ENCODE measurements around the gene GDPD5.

GDPD5 gene, protein sequence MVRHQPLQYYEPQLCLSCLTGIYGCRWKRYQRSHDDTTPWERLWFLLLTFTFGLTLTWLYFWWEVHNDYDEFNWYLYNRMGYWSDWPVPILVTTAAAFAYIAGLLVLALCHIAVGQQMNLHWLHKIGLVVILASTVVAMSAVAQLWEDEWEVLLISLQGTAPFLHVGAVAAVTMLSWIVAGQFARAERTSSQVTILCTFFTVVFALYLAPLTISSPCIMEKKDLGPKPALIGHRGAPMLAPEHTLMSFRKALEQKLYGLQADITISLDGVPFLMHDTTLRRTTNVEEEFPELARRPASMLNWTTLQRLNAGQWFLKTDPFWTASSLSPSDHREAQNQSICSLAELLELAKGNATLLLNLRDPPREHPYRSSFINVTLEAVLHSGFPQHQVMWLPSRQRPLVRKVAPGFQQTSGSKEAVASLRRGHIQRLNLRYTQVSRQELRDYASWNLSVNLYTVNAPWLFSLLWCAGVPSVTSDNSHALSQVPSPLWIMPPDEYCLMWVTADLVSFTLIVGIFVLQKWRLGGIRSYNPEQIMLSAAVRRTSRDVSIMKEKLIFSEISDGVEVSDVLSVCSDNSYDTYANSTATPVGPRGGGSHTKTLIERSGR

DNA sequence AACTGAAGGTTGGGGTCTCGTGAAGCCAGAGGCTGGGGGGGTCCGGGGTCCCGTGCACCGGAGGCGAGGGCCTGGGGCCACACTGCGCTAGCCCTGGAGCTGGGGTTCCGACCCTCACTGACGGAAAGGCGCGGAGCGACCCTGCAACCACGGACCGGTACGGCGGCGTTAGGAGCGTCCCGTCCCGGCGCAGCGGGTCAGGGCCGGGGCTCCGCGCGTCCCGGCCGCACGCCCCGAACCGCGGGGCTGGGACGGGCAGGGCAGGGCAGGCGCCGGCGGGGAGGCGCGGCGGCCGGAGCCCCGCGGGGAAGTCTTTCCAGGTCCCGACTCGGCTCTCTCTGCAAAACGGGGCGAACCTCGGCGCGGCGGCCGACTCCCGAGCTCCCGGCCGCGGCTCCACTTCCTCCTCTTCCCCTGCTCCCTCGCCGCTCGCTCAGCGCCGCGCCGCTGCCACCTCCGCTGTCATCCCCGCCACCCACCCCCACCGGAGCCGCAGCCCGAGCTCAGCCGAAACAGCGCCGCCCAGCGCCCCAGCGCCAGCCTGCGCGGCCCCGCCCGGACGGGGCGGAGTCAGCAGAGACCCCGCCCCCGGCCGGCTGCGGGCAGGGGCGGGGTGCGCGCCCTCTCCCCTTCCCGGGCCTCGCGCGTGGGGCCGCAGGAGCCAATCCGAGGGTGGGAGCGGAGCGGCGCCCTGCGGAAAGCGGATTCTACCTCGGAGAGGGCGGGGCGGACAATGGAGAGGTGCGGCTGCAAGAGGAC is at the start of gene GDPD5:
Gene GDPD5, minus strand, starts transcription at position 509 of the 759 bp plus-strand sequence. CDS start 48,206 bp downstream, outside the sequence.
- peak; percentile 75 for DNase-seq (ENCODE audit: low read depth)

DNA sequence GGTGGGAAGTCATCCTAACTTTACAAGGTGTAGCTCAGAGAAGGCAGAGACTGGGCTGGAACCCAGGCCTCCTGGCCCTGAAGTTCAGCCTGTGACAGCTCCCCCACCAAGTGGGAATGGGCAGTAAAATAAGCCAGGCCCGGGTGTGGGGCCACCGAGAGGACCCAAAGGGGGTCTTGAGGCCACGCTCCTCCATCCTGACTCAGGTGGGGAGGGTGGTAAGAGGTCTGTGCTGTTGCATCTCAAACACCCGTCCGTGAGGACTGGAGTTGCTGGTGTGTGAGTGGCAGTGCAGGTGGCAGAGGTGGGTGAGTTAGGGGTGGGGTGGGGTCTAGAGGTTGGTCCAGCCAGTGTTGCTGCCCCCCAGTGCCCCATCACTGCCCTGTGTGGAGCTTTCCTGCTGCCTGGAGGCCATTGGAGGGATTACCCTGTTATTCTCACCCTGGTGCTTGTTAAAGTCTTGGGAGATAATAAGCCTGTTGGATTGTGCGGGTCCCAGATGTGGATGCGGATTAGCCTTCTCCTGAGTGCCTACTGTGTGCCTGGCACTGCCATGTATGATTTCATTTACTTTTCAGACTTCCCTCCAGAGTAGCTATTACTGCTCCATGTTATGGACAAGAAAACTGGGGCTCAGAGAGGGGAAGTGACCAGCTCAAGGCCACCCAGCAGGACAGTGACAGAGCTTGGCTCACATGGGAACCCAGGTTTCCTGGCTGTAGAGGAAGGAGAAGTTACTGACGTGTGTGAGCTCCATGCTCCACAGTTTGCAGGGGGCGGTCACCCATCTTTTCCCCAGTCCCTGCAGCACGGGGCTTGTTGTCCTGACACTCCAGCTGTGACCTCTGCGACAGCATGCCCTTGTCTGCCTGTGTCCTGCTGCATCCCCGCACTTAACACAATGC is 49.2 kb upstream of the GDPD5 start:
- no peak for DNase-seq (ENCODE audit: low read depth)

DNA sequence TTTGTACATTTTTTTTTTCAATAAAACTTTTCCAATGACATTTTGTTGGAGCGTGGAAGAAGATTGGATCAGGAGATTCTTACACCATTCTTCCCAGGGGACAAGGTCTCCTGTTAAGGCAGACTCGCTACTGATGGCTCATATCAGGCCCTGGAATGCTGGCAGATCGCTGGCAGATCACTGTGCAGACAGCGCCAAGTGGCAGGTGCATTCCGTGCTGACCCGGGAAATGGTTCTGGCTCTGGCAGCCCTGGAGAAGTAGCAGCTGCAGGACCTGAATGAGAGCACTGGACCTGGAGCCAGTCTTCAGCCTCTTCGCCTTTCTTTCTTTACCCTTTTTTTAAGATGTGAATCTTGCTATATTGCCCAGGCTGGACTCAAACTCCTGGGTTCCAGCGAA is 47.0 kb upstream of the GDPD5 start:
- DNase-seq (ENCODE audit: low read depth): no peak

DNA sequence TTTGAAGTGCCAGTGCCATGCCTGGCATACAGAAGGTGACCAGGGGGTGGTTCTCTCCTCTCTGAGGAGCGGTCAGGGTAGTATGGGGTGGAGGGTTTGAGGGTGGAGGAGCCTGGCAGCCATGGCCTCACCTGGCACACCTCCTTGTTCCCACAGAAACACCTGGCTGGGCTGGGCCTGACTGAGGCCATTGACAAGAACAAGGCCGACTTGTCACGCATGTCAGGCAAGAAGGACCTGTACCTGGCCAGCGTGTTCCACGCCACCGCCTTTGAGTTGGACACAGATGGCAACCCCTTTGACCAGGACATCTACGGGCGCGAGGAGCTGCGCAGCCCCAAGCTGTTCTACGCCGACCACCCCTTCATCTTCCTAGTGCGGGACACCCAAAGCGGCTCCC is 45.9 kb upstream of the GDPD5 start:
- DNase-seq (ENCODE audit: low read depth): no peak

DNA sequence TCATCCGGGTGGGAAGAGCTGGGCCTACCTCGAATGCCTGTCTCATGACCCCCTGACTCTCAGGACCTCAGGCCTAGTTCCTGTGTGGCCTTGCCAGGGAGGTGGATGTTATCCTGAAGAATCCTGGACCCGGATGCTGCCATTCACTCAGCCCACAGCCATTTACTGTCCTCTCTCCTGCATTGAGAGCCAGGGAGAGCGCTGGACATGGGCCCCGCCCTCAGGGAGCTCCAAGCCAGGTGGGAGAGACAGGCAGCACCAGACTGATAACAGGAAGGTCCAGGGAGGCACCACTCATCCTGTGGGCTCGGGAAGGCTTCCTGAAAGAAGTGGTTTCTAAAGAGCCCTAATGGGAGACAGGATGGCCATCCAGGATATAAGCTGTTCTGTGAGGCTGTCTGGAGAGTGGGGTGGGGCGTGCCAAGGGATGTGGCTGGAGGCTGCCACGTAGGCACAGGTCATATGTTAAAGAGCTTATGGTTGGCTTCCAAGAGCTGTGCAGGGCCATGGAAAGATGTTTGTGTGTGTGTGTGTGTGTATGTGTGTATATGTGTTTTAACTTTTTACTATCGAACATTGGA is 44.9 kb upstream of the GDPD5 start:
- no peak for DNase-seq (ENCODE audit: low read depth)

DNA sequence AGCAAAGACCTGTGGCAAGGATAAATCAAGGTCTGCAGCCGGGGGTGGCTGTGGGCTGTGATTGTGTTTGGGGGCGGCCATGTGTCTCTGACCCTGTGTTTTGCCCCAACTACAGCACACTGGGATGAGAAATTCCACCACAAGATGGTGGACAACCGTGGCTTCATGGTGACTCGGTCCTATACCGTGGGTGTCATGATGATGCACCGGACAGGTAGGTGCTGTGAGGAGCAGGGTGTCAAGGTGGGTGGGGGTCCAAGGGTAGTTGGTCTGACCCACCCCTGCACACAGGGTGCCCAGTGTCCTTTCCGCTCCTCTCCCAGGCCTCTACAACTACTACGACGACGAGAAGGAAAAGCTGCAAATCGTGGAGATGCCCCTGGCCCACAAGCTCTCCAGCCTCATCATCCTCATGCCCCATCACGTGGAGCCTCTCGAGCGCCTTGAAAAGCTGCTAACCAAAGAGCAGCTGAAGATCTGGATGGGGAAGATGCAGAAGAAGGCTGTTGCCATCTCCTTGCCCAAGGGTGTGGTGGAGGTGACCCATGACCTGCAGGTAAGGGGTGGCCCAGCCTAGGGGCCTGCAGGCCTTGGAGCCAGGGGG is 43.0 kb upstream of the GDPD5 start:
- DNase-seq (ENCODE audit: low read depth): no peak

DNA sequence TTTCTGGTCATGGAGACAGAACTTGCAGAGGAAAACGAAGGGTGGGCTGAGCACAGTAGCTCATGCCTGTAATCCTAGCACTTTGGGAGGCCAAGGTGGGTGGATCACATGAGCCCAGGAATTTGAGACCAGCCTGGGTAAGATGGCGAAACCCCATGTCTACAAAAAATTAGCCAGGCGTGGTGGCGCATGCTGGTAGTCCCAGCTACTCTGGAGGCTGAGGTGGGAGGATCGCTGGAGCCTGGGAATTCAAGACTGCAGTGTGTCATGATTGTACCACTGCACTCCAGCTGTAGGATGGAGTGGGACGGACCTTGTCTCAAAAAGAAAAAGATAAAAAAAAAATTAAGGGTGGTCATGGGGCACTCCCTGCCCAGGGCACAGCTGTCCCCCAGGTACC is 42.2 kb upstream of the GDPD5 start:
- no peak for DNase-seq (ENCODE audit: low read depth)

DNA sequence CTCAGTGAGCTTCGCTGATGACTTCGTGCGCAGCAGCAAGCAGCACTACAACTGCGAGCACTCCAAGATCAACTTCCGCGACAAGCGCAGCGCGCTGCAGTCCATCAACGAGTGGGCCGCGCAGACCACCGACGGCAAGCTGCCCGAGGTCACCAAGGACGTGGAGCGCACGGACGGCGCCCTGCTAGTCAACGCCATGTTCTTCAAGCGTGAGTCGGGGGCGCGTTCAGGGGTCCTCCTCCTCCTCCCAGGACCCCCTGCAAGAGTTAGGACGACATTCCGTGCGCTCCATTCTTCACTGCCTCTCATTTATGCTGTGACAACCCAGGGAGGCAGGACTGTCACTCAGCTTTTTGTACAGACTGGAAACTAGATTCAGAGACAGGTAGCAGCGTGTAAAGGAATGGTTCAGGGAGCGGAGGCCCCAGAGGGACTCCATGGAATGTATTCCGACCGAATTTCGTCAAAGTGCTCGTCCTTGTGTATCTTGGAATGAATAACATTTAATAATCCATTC is 41.1 kb upstream of the GDPD5 start:
- DNase-seq (ENCODE audit: low read depth): no peak

DNA sequence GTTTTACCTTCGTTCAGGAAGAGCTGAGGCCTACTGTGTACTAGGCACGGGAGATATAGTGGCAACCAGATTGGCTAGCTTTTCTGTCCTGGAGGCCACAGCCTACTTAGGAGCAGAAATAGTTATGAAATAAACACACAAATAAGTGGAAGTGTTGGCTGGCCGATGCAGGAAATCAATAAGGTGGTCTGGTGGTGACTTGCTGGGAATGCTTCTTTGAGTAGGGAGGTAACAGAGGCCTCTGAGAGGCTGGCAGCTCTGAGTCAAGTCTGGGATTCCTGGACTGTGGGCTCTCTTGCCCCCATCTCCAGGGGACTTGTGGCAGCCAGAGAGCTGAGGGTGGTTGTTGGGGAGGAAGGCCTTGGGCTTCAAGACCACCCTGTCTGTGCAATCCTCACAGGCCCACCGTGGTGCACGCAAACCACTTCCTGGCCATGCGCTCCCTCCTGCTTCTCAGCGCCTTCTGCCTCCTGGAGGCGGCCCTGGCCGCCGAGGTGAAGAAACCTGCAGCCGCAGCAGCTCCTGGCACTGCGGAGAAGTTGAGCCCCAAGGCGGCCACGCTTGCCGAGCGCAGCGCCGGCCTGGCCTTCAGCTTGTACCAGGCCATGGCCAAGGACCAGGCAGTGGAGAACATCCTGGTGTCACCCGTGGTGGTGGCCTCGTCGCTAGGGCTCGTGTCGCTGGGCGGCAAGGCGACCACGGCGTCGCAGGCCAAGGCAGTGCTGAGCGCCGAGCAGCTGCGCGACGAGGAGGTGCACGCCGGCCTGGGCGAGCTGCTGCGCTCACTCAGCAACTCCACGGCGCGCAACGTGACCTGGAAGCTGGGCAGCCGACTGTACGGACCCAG is 40.4 kb upstream of the GDPD5 start:
- DNase-seq (ENCODE audit: low read depth): no peak

DNA sequence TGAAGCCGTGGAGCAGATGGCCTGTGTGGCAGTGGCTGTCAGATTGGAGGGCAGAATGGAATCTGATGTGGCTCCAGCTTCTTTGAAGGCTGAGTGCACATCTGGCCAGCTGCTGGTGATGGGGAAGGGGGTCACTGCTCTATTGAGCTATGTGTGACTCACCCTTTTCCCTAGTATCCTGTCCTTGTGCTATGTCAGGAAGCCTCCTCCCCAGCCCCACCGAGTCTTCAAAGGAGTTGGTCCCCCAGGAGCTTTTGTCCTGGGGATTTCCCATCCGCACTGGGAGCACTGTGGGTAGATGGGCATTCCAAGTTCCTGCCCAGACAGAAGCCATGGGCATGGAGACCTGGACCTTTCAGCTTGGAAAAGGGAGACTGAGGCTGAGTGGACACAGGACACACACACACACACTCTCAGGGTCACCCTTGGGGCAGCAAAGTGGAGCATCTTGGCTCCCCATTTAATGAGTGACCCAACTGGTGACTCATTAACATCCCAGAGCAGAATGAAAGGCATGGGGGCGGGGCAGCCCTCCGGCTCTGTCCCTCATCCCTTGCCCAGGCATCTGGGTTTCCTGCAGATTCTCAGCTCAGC is 39.6 kb upstream of the GDPD5 start:
- DNase-seq (ENCODE audit: low read depth): no peak

DNA sequence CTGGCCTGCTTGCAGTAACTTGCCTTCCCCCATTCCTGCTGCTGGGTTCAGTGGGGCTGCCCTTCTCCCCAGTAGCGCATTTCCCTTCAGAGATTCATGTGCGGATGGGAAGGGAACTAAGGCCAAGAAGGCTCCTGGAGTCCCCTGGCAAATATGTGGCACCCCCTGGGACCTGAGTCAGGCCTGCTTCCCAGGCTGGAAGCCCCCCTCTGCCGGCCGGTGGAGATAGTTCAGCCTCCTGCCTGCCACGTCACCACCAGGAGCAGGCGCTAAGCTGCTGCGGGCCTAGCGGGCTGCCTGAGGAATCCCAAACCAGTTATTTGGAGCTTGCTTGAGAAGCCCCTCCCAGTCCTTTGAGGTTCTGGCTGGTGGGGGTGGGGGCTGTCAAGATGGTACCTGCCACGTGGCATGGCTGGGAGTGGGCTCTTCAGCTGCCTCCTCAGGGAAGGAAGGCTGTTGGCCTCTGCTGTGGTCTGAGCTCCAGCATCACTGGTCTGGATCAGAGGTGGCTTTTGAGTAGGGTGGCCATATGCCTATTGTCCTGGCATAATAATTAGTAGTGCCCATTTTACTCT is 38.3 kb upstream of the GDPD5 start:
- DNase-seq (ENCODE audit: low read depth): no peak

DNA sequence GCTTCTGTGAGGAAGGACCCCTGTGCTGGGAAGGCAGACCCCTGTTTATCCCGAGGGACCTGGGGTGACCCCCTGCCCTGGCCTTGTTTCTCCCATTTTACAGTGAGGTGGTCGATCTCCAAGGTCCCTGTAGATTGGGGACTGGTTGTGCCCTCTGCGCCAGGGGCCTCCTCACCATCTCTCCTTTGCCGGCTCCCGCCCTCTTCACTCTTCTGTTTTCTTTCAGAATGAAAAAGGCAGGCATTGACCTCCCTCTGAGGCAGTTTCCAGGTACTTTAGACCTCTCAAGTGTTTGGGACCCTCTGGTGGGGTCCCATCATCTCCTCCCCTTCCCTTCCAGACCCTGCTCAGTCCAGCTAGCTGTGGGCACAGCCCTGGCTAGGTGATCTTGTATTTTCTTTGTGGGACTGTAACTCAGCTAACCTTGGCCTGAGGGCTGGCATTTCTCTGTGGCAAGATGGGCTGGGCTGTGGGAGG is 37.8 kb upstream of the GDPD5 start:
- DNase-seq (ENCODE audit: low read depth): no peak

DNA sequence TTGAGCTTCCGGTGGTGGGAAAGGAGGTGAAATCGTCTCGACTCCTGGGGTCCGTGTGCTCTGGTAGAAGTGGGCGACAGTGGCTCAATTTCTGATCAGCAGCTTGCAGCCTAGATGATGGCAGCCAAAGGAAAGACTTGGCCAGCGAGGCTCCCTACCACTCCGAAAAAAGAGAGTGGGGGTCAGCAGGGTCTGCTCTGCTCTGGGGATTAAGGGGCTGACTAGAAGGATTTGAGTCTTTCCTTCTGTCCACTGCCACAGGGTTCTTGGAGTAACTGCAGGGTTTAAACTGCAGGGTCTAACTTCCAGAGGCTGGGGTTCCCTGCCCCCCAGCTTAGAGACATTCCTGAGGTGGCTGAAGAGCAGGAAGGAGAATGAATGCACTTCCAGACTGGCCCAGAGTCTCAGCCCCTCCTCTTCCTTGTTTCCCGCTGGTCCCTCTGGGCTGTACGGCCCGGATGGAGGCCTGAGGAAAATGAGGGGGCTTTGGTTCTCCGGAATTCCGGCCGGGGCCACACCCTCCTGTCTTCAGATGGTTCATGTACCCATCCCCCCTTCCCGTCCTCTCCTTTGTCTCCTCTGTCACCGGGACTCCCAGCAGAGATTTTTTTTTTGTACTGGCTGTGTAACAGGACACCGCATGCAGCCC is 37.2 kb upstream of the GDPD5 start:
- no peak for DNase-seq (ENCODE audit: low read depth)

DNA sequence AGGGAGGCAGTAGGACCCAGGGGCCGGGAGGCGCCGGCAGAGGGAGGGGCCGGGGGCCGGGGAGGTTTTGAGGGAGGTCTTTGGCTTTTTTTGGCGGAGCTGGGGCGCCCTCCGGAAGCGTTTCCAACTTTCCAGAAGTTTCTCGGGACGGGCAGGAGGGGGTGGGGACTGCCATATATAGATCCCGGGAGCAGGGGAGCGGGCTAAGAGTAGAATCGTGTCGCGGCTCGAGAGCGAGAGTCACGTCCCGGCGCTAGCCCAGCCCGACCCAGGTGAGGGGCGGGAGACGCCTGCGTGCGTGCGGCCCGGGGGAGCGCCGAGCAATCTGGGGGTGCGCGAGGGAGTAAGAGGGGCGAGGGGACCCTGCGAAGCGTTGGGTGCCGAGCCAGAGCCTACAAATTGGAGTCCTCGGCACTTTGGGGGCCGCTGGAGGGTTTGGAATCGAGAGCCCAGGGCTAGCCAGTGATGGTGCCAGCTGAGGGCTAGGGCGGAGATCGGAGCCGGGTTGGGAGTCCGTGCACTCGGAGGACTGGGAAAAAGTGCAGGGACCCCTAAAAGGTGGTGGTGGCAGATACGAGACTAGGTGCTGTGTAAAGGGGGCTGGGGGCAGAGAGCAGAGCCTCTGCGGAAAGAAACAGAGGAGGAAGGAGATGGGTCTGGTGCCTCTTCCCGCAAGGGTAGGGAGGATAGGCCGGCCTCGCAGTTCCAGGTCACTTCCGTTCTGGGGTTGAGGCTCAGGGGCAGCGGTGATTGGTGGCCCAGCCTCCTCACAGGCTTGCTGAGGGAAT is 36.5 kb upstream of the GDPD5 start, which contains the start of gene SERPINH1:
Gene SERPINH1, plus strand, starts transcription at position 206 of the 788 bp plus-strand sequence. CDS start 4,097 bp downstream, outside the sequence.
- peak; percentile 93 for DNase-seq (ENCODE audit: low read depth)

DNA sequence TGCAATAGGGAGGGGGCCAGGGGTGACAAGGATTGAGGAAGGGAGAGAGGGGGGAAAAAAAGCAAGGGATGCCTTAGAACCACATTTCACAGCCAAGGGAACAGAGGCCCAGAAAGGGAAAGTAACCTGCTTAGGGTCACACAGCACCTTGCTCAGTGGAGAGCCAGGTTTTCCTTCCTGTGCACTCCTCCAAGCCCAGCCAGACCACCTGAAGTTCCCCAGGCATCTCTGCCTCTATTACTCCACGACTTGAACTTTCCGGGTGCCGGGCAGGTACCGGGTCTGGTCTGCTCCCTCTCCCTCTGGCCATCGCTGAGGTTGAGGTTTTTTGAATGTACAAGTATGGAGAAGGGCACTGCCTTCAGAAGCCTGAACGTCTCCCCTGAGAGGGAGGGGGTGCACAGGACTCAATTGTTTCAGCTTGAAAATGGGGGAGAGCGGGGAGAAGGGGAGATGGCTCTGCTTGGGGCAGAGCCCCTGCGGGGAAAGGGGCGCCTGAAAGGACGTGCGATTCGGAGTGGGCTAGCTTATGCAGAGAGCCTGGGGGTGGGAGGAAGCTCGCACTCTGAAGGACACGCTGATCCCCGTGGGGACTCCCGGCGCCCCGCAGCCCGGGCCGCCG is 35.8 kb upstream of the GDPD5 start:
- DNase-seq (ENCODE audit: low read depth): no peak

DNA sequence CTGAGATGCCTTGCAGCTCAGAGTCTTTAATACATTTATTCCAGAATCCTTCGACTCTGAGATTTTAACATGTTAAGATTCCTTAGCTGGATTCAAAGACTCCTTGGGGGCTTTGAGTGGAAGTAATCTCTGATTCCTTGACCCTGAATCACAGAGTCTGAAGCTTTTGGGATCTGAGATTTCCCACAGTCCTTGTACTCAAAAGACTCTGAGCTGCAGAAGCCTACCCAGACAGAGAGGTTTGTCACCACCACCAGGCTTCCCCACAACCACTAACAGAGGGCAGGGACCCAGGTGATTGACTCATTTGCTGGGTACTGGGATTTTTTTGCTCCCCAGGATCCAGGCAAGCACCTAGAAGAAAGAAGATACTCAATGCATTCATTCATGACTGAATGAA is 34.9 kb upstream of the GDPD5 start:
- DNase-seq (ENCODE audit: low read depth): no peak

Data from CMK (cell line).